ENCODE results near the gene PTPN11.
A peak's percentile ranks its signal among the peaks of the same experiment; 100 is the strongest.
"Not testable (repeated sequence)": the region's sequence is repeated elsewhere in the genome, so short reads cannot be mapped to it uniquely, and the experiment has no call there.

Gene PTPN11

GRCh38 chr12:112422531-112422930 lies 3.8 kb downstream of the PTPN11 start:
- peaks cover 65% of the 10 kb centered on the region for H3K4me1 Mint-ChIP-seq (ENCODE audit: low read depth)
- H3K27me3 Mint-ChIP-seq = no peaks in the 10 kb centered on the region
- no peaks in the 10 kb centered on the region for H3K9me3 Mint-ChIP-seq
- no peak overlapping the region for H3K27ac Mint-ChIP-seq
- H3K4me3 Mint-ChIP-seq = no peak overlapping the region
- peaks cover 43% of the 10 kb centered on the region for H3K36me3 Mint-ChIP-seq (ENCODE audit: low read depth)

GRCh38 chr12:112424126-112424525 lies 5.4 kb downstream of the PTPN11 start:
- no peaks in the 10 kb centered on the region for H3K27me3 Mint-ChIP-seq
- H3K4me3 Mint-ChIP-seq = no peak overlapping the region
- no peak overlapping the region for H3K27ac Mint-ChIP-seq
- H3K4me1 Mint-ChIP-seq (ENCODE audit: low read depth) = peaks cover 61% of the 10 kb centered on the region
- peaks cover 52% of the 10 kb centered on the region for H3K36me3 Mint-ChIP-seq (ENCODE audit: low read depth)
- no peaks in the 10 kb centered on the region for H3K9me3 Mint-ChIP-seq

- Mint-ChIP-seq H3K27me3 (no peaks in the 10 kb centered on the region), H3K4me1 (ENCODE audit: low read depth) (peaks cover 56% of the 10 kb centered on the region), H3K27ac (no peak overlapping the region), H3K9me3 (no peaks in the 10 kb centered on the region), H3K4me3 (no peak overlapping the region), H3K36me3 (ENCODE audit: low read depth) (peaks cover 41% of the 10 kb centered on the region)
Measured at GRCh38 chr12:112425582-112426382, 7.0 kb downstream of the PTPN11 start.

- Mint-ChIP-seq H3K27ac (no peak overlapping the region), H3K4me3 (no peak overlapping the region), H3K27me3 (no peaks in the 10 kb centered on the region), H3K9me3 (no peaks in the 10 kb centered on the region), H3K4me1 (ENCODE audit: low read depth) (peaks cover 52% of the 10 kb centered on the region), H3K36me3 (ENCODE audit: low read depth) (peaks cover 32% of the 10 kb centered on the region)
Measured at GRCh38 chr12:112427760-112428159, 9.0 kb downstream of the PTPN11 start.

- H3K4me1 Mint-ChIP-seq (ENCODE audit: low read depth) = peaks cover 37% of the 10 kb centered on the region
- no peaks in the 10 kb centered on the region for H3K27me3 Mint-ChIP-seq
- peak overlapping the region; percentile 90 for H3K27ac Mint-ChIP-seq
- H3K9me3 Mint-ChIP-seq = no peaks in the 10 kb centered on the region
- H3K36me3 Mint-ChIP-seq (ENCODE audit: low read depth) = peaks cover 20% of the 10 kb centered on the region
- peak overlapping the region; percentile 41 for H3K4me3 Mint-ChIP-seq
Measured at GRCh38 chr12:112430929-112431328, 12.2 kb downstream of the PTPN11 start.

GRCh38 chr12:112431965-112432364 lies 13.2 kb downstream of the PTPN11 start:
- Mint-ChIP-seq H3K4me3 (peak overlapping the region; percentile 41), H3K36me3 (ENCODE audit: low read depth) (peaks cover 16% of the 10 kb centered on the region), H3K4me1 (ENCODE audit: low read depth) (peaks cover 38% of the 10 kb centered on the region), H3K27me3 (no peaks in the 10 kb centered on the region), H3K9me3 (no peaks in the 10 kb centered on the region), H3K27ac (peak overlapping the region; percentile 90)

- Mint-ChIP-seq H3K27ac (no peak overlapping the region), H3K9me3 (no peaks in the 10 kb centered on the region), H3K36me3 (ENCODE audit: low read depth) (peaks cover 7% of the 10 kb centered on the region)
Measured at GRCh38 chr12:112433551-112433950, 14.8 kb downstream of the PTPN11 start.

GRCh38 chr12:112438645-112439044 lies 19.9 kb downstream of the PTPN11 start:
- not testable (repeated sequence) for H3K4me3 Mint-ChIP-seq; H3K27ac Mint-ChIP-seq; H3K9me3 Mint-ChIP-seq; H3K27me3 Mint-ChIP-seq; H3K36me3 Mint-ChIP-seq (ENCODE audit: low read depth)
- peaks cover 20% of the 10 kb centered on the region for H3K4me1 Mint-ChIP-seq (ENCODE audit: low read depth)

More at GRCh38 chr12:112433551-112433950, 14.8 kb downstream of the PTPN11 start:
- H3K4me3 Mint-ChIP-seq = no peak overlapping the region
- peaks cover 48% of the 10 kb centered on the region for H3K4me1 Mint-ChIP-seq (ENCODE audit: low read depth)
- H3K27me3 Mint-ChIP-seq = no peaks in the 10 kb centered on the region

GRCh38 chr12:112439769-112440168 lies 21.0 kb downstream of the PTPN11 start:
- H3K4me3 Mint-ChIP-seq = no peak overlapping the region
- H3K27me3 Mint-ChIP-seq = no peaks in the 10 kb centered on the region
- H3K4me1 Mint-ChIP-seq (ENCODE audit: low read depth) = peaks cover 19% of the 10 kb centered on the region
- peaks cover 6% of the 10 kb centered on the region for H3K36me3 Mint-ChIP-seq (ENCODE audit: low read depth)
- H3K27ac Mint-ChIP-seq = no peak overlapping the region
- no peaks in the 10 kb centered on the region for H3K9me3 Mint-ChIP-seq

- not testable (repeated sequence) for H3K27ac Mint-ChIP-seq; H3K36me3 Mint-ChIP-seq (ENCODE audit: low read depth); H3K4me3 Mint-ChIP-seq; H3K27me3 Mint-ChIP-seq; H3K9me3 Mint-ChIP-seq
- H3K4me1 Mint-ChIP-seq (ENCODE audit: low read depth) = peaks cover 15% of the 10 kb centered on the region
Measured at GRCh38 chr12:112440653-112441052, 21.9 kb downstream of the PTPN11 start.

GRCh38 chr12:112443916-112444315 lies 25.2 kb downstream of the PTPN11 start:
- Mint-ChIP-seq H3K27me3 (no peaks in the 10 kb centered on the region), H3K4me1 (ENCODE audit: low read depth) (peaks cover 12% of the 10 kb centered on the region), H3K9me3 (no peaks in the 10 kb centered on the region), H3K4me3 (no peak overlapping the region), H3K36me3 (ENCODE audit: low read depth) (peaks cover 24% of the 10 kb centered on the region), H3K27ac (no peak overlapping the region)

- Mint-ChIP-seq H3K4me1 (ENCODE audit: low read depth) (peaks cover 12% of the 10 kb centered on the region), H3K4me3 (no peak overlapping the region), H3K27ac (peak overlapping the region; percentile 34), H3K36me3 (ENCODE audit: low read depth) (peaks cover 39% of the 10 kb centered on the region), H3K27me3 (no peaks in the 10 kb centered on the region), H3K9me3 (no peaks in the 10 kb centered on the region)
Measured at GRCh38 chr12:112446008-112446725, 27.4 kb downstream of the PTPN11 start.

GRCh38 chr12:112447106-112447505 lies 28.4 kb downstream of the PTPN11 start:
- Mint-ChIP-seq H3K4me3 (no peak overlapping the region), H3K9me3 (no peaks in the 10 kb centered on the region), H3K36me3 (ENCODE audit: low read depth) (peaks cover 45% of the 10 kb centered on the region), H3K27me3 (no peaks in the 10 kb centered on the region), H3K27ac (peak overlapping the region; percentile 55), H3K4me1 (ENCODE audit: low read depth) (peaks cover 12% of the 10 kb centered on the region)

GRCh38 chr12:112448165-112448564 lies 29.4 kb downstream of the PTPN11 start:
- not testable (repeated sequence) for H3K27me3 Mint-ChIP-seq, H3K9me3 Mint-ChIP-seq, H3K4me3 Mint-ChIP-seq
- Mint-ChIP-seq H3K27ac (peak overlapping the region; percentile 63), H3K4me1 (ENCODE audit: low read depth) (peaks cover 12% of the 10 kb centered on the region), H3K36me3 (ENCODE audit: low read depth) (peaks cover 51% of the 10 kb centered on the region)

- peaks cover 12% of the 10 kb centered on the region for H3K4me1 Mint-ChIP-seq (ENCODE audit: low read depth)
- H3K27ac Mint-ChIP-seq = no peak overlapping the region
- no peak overlapping the region for H3K4me3 Mint-ChIP-seq
- H3K9me3 Mint-ChIP-seq = no peaks in the 10 kb centered on the region
- H3K27me3 Mint-ChIP-seq = no peaks in the 10 kb centered on the region
- H3K36me3 Mint-ChIP-seq (ENCODE audit: low read depth) = peaks cover 55% of the 10 kb centered on the region
Measured at GRCh38 chr12:112450725-112451124, 32.0 kb downstream of the PTPN11 start.
